Middle frontal gyrus (tissue), 1 donor: ENCODE data around the gene SNX10.

Source experiments
- DNase-seq: peaks from one replicate; pipeline ENCODE4 v3.0.0-alpha.2; 2015; ENCODE audit warnings: low spot score; ENCODE audit errors: extremely low spot score

The SNX10 gene

DNA sequence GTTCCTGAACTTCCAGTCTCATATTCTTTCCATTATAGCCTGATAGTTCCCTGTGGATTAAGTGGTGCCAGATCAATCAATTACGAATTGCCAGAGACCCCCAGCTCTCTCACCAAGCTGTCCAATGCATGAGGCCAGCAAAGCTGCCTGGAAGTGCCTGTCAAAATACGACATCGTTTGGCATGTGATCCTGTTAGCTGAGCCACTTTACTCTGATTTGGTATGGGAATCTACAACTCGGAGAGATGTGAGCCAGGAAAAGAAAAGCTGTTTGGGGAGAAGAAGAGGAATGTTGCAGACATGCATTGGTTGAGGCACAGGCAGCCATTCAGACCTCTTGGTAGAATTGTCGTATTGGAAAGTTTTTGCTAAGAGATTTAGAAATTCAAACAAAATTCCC lies 3.9 kb downstream of the SNX10 start:
- DNase-seq = no peak

DNA sequence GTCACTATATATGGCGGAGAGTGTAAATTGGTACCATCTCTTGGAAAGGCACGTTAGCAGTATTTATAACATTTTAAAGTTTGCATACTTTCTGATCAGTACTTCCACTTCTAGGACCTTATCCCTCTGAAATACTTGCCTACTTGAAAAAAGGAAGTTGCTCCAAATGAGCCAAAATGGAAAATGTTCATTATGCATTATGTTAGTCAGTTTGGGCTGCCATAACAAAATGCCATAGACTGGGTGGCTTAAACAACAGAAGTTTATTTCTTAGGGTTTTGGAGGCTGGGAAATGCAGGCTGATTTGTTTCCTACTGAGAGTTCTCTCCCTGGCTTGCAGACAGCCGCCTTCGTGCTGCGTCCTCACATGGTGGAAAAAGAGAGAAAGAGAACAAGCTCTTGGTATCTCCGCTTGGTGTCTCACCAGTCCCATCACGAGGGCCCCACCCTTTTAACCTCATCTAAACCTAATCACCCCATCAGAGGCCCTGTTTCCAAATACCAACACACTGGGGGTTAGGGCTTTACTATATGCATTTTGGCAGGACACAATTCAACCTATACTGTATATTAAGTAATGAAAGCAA lies 6.9 kb downstream of the SNX10 start:
- no peak for DNase-seq

DNA sequence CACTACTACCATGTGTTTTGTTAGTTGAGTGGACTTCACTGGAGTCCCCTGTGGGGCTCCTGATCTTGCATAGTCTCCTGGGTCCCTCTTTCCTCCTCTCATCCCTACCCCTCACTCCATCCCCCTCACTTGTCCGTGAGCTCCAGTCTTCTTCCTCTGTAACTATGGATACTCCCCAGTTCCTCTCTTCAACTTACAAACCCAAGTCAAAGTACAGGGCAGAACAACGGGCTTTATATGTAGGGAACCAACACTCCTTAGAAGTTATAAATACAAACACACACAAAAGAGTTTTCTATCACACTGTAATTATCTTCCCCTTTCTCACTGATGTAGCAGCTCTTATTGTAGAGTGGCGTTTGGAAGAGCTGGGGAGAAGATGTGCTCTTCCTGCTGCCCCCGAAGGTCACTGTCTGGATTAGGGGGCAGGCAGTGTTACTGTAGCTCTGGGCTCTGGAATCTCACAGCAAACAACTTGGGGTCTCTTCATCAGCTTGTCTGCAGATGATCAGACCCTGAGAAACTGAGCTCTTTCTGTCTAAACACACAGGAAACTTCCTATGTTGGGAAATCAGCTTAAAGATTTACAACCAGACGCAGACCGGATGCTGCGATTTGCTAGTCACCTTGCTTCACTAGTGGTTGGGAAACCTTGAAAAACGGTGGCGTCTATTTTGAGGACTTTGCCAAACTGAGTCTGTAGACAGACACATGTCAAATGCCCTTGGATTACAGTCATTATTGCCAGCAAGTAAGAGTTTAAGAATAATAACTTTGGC lies 13.6 kb downstream of the SNX10 start:
- DNase-seq = no peak

DNA sequence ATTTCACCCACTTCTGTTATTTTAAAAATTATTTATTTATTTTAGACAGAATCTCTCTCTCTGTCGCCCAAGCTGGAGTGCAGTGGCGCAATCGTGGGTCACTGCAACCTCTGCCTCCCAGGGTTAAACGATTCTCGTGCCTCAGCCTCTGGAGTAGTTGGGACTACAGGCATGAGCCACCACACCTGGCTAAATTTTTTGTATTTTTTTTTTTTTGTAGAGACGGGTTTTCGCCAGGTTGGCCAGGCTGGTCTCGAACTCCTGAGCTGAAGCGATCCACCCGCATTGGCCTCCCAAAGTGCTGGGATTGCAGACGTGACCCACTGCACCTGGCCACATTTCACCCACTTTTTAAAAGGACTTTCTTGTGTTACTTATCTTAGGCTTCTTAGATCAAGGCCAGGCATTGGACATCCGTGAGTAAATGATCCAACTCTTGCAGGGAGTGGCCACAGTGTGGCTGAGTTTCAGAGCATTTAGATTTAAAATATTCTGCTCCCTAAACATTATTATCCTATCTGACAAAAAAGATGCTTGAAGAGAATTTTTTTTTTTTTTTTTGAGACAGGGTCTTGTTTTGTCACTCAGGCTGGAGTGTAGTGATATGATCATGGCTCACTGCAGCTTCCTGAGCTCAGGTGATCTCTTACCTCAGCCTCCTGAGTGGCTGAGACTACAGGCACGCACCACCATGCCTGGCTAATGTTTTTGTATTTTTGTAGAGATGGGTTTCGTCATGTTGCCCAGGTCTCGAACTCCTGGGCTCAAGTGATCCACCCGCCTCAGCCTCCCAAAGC lies 14.4 kb downstream of the SNX10 start:
- no peak for DNase-seq

DNA sequence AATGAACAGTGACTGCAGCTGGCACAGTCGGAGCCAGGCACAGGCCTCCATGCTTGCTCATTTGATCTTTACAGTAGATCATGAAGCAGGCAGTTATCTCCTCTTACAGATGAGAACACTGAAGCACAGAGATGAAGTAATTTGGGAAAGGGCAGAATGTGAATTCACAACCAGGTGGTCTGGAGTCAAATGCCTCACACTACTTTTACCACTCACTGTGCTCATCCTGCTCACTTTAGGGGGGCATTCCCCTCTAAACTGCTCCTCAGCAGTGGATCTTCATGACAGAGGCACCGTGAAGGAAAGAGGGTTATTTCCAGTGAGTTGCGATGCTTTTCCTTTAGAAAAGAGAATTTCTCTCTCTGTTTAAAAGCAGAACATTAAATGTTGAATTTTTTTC lies 15.1 kb downstream of the SNX10 start:
- no peak for DNase-seq

DNA sequence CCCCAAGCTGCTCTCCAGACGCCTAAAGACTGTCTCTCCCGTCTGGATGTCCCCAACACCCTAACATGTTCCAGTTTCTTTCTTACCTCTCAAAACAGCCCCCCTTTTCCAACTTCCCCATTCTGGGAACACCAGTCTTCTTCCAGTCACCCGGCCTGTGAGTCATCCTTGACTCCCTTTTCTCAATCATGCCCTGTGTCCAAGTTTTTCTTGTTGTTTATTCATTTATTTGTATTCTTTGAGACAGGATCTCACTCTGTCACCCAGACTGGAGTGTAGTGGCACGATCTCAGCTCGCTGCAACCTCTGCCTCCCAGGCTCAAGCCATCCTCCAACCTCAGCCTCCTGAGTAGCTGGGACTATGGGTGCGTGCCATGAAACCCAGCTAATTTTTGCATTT lies 15.6 kb downstream of the SNX10 start:
- DNase-seq = no peak

DNA sequence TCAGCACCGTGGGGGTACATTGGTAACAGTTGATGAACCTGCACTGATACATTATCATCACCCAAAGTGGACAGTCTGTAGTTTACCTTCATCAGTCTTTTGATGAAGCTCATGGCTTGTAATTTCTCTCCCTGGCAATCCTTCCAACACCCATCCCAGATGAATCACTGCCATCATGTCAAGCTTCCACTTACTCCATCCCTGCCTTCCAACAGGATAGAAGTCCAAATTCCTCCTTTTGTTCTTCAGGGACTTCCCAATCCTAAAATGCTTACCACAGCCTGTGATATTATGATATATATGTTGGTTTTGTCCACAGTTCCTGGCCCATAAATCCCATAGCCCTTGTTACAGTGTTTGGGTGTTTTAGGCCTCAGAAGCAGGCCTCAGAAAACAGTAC lies 16.1 kb downstream of the SNX10 start:
- no peak for DNase-seq

DNA sequence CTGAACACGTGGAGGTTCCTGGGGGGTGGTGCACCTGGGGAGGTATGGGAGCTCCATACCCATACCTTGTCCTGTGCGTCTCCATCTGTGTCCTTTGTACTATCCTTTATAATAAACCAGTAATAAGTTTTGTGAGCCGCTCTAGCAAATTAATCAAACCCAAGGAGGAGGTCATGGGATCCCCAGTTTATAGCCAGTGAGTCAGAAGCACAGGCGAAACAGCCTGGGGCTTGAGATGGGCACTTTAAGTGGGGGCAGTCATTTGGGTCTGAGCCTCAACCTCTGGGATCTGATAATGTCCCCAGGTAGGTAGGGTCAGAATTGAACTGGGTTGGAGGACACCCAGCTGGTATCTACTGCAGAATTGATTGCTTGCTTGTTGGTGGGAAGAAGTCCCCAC lies 16.9 kb downstream of the SNX10 start:
- no peak for DNase-seq

DNA sequence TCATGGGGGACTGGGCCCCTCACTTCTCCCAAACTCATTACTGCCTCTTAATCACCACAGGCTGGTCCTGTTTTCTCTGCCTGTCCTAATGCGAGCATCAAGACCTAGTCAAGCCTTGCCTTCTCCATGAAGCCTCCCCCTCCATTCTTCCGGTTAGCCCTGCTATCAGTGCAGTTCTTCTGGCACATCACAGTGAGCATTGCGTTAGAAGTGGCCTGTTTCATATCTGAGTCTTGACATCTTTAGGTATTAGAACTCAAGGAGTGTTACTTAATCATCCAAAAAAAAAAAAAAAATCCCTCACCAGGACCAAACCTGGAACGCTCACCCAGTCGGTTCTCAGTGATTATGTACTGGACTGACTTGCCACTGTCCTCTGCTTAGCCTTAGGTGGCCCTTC lies 17.4 kb downstream of the SNX10 start:
- DNase-seq = no peak

DNA sequence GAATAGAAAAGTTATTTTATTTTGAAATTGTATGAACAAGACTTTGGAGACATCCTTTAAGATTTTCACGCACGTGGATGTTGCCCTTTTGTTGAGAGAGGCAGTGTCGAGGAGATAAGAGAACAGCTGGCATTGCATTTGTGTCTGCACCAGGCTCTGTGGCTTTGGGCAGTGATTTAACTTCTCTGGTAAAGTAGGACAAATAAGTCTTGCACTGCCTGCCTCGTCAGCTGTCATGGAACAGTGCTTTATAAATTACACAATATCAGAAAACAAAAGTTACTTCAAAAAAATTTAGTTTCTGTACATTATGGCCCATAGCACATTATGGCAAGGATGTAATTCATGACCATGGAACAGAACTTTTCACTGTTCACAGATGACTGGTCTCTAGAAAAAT lies 20.1 kb downstream of the SNX10 start:
- DNase-seq = no peak

DNA sequence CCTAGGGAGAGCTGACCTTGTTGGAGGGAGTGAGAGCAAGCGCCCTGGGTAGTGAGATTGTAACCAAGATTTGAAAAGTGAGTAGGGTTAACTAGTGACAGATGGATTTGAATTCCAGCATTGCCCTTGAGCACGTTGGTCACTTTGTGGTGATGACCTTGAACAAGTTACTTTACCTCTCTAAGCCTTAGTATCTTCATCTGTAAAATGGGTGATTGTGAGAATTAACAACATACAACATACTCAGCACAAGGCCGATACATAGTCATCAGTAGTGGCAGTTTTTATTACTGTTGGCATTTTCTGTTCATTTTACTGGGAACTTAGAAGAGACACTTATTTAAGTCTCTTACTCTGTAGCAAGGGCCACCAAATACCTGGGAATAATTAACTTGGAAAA lies 25.5 kb downstream of the SNX10 start:
- DNase-seq = no peak

DNA sequence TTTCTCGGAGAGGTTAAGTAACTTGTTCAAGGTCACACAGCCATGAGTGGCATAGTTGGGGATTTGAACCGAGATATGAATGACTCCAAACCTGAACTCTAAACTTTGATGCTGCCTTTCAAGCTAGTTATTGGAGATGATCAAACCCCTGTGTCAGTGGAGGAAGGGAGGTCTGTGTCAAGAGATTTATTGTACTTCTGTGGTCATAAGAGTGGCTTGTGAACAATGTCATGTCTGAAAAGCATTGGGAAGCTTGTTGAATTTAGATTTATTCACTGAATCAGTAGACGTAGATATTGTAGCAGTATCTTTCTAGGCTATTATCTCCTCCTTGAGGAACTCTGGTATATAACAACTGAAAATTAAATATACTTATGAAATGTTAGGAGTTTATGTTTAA lies 27.3 kb downstream of the SNX10 start:
- DNase-seq = no peak

DNA sequence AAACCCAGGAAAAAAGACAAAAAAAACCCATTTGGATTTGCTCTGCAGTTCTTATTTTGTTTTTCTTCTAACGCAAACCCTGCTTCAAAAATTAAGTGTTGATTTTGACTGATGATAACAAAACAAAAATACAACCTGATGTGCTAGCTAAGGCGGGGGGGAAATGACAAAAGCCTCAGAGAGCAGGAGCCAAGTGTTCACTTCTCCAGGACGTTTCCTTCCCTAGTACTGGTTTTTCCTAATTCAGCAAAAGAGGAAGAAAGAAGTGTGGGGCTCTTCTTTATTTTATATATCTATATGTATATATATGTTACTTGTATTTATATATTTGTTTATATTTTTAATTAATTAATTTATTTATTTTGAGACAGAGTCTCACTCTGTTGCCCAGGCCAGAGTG lies 28.0 kb downstream of the SNX10 start:
- DNase-seq = no peak

DNA sequence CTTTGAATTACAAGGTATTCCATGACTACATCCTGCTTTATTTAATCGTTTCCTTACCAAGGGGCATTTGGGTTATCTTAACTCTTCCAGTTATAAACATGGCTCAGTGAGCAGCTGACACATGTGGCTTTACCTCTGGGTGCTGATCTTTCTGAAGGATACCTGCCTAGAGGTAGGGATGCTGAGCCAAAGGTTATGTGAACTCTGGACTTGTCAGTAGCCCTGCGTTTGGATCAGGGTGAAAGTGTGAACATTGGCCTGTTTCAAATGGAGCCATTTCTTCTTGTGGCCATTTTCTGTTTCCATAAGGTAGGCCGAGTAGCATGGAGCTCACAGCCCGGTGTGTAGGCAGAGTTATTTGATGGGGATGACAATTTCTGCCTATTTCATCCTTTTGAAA lies 29.2 kb downstream of the SNX10 start:
- DNase-seq = no peak

DNA sequence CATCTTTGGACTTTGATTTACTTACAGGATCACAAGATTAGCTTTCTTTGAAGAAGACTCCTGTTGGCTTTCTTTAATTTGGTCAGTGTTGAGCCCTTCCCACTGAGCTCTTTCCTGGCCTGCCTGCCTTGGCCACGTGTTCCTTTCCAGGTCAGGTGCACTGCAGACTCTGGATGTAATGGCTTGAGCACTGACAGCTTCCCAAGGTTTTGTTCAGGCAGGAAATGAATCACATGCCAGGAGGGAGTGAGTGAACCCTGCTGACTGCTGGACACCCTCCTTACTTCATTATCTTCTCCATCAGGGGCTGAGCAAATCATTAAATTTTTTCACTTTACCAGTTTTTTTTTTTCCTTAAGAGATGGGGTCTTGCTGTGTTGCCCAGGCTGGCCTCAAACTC lies 29.8 kb downstream of the SNX10 start:
- DNase-seq = no peak

DNA sequence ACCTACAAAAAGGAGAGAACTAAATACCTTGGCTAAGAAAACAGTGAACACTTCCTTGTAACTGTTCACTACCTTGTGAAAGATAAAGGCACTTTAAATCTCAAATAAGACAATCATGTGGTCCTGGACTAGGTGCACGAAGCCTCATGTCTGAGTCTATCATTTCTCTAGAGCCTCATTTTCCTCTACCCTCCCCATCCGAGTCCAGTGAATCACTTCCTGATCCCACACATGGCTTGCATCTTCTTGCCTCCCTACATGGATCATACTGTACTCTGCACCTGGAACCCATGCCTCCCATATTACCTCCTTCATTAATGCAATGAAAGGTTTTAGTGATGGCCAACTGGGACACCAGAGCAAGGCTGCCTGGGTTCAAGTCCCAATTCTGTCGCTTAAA lies 34.5 kb downstream of the SNX10 start:
- no peak for DNase-seq

DNA sequence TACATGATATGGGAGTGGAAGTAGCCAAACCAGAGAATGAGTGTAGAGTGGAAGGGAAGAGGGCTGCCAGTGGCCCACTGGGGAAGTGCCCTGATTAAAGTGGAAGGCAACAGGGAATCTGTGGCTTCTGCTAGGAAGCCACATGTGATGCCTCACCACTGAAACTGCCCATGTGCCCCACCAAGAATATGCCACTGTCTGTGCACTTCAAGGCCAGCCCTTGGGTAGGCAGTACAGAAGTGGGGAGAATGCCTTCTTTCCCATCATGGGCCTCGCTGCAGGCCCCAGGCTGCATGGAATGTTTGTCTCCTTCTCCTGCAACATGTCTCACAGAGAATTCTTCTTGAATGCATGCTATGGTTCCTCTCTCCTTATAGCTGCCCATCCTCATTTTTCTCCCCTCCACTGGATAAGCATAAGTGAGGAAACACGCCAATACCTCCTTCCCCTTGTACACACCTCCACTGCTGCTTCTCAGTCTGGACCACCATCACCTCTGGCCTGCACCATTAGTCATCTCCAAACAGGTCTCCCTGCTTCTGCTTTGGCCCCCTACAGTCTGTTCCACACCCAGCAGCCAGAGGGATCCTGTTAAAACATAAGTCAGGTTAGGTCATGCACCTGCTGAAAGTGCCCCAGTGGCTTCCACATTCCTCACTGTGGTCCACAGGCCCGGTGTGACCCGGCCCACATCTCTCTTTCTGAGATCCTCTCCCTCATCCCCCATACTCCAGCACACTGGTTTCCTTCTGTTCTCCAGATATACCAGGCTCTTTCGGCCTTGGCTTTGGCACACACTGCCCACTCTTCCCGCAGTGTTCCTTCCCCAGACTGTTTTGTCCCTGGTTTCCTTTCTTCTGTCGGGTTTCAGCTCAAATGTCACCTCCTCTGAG lies 37.1 kb downstream of the SNX10 start:
- no peak for DNase-seq

DNA sequence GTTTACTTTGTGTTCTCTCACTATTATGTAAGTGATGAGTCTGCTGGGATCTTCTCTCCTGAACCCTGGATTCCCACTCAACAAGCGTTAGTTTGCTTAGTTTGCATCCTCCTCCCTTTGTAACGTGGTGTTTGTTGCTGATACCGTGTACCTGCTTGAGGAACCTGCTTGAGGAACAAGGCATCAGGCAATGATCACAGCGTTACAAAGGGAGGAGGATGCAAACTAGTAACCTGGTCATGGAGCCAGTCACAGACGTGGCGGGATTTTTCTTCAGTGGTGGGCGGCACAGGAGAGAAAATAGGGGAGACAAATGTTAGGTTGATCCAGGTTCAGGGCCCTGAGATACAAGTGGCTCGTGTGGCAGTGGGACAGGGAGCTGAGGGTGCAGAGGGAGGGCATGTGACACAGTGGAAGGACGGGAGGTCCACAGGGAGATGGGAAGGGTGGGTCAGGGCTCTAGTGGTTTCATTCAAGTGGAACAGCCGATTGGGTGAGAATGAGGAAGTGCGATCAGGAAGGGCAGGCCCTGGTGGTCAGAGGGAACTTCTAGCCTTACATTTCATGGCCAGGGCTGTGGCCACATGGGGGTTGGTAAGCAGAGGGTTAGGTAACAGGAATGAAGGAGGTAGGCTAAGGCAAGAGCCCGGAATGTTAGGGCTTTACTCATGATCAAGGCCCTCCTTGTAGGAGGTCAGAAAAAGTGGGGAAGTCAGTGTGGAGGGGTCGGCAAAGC lies 38.0 kb downstream of the SNX10 start:
- DNase-seq = no peak

DNA sequence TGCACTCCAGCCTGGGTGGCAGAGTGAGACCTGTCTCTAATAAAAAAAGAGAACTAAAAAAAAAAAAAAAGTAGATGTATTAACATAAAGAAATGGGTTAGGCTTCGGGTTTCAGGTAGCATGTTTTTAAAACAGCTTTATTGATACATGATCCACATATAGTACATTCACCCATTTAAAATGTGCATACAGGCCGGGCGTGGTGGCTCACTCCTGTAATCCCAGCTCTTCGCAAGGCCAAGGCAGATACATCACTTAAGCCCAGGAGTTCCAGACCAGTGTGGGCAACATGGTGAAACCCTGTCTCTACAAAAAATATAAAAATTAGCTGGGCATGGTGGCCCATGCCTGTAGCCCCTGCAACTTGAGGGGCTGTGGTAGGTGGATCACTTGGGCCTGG lies 39.5 kb downstream of the SNX10 start:
- no peak for DNase-seq

DNA sequence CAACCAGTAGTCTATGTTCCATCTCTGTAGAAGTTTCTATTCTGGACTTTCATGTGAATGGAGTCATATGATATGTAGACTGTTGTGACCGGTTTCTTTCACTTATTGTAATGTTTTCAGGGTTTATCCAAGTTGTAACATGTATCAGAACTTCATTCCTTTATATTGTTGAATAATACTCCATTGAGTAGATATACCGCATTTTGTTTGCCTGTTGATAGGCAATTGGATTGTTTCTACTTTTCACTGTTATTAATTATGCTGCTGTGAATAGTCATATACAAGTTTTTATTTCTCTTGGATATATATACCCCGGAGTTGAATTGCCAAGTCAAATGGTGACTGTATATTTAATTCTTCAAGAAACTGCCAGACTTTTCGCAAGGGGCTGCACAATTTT lies 40.1 kb downstream of the SNX10 start:
- no peak for DNase-seq

DNA sequence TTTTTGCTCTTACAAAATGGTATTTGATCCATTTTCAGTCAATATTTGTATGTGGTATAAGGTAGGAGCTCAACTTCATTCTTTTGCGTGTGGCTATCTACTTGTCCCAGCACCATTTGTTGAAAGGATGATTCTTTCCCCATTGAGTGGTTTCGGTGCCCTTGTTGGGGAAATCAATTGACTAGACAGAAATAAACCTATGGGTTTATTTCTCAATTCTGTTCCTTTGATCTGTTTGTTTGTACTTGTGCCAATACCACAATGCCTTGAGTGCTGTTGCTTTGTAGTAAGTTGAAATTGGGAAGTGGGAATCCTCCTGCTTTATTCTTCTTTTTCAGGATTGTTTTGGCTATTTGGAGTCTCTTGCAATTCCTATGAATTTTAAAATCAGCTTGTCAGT lies 41.0 kb downstream of the SNX10 start:
- no peak for DNase-seq
